Gastroesophageal sphincter (tissue), 3 donors: ENCODE measurements around the gene ADIRF.
"Not testable (repeated sequence)": the region's sequence is repeated elsewhere in the genome, so short reads cannot be mapped to it uniquely, and the experiment has no call there.

Source experiments
- EP300 ChIP-seq: sonication (generic); formaldehyde crosslinking; IDR thresholded peaks from one replicate; pipeline ENCODE4 v1.6.1; 2017; ENCODE audit warnings: antibody characterized with exemption, mild to moderate bottlenecking
- TF ChIP-seq, protein P1 (sequence below), 4 experiments: fragments of 200-600 bp in 2 of 4; fragments of 450-650 bp in 2 of 4; sonication (generic) in 1 of 4; IDR thresholded peaks; one replicate each; pipeline ENCODE4 v1.5.1; 2017 to 2019; ENCODE audit warnings: antibody characterized with exemption in 4 of 4, mild to moderate bottlenecking in 2 of 4, moderate library complexity in 2 of 4

DNA sequence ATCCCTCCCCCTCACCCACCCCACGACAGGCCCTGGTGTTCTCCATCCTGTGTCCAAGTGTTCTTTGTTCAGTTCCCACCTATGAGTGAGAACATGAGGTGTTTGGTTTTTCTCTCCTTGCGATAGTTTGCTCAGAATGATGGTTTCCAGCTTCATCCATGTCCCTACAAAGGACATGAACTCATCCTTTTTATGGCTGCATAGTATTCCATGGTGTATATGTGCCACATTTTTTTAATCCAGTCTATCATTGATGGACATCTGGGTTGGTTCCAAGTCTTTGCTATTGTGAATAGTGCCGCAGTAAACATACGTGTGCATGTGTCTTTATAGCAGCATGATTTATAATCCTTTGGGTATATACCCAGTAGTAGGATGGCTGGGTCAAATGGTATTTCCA is 16.2 kb downstream of the ADIRF start:
- TF ChIP-seq EP300, result not testable (repeated sequence)
- TF ChIP-seq, protein P1, sequence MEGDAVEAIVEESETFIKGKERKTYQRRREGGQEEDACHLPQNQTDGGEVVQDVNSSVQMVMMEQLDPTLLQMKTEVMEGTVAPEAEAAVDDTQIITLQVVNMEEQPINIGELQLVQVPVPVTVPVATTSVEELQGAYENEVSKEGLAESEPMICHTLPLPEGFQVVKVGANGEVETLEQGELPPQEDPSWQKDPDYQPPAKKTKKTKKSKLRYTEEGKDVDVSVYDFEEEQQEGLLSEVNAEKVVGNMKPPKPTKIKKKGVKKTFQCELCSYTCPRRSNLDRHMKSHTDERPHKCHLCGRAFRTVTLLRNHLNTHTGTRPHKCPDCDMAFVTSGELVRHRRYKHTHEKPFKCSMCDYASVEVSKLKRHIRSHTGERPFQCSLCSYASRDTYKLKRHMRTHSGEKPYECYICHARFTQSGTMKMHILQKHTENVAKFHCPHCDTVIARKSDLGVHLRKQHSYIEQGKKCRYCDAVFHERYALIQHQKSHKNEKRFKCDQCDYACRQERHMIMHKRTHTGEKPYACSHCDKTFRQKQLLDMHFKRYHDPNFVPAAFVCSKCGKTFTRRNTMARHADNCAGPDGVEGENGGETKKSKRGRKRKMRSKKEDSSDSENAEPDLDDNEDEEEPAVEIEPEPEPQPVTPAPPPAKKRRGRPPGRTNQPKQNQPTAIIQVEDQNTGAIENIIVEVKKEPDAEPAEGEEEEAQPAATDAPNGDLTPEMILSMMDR (IDR thresholded peaks at IDR 0.05), result not testable (repeated sequence)
